IMR-90 (cell line): Measurements from ENCODE around the gene CUBN. TPM values are rescaled to one million over a fixed set of nuclear protein-coding genes. Genes with fewer than 3 reads are reported as not detected.

ENCODE experiments used
- ATAC-seq: fragments of 200-7000 bp; cut with Tn5 transposase; 2 replicates; pipeline ENCODE4 v1.9.1; 2020; ENCODE audit warnings: low read depth, mild to moderate bottlenecking, moderate library complexity
- BruUV-seq: library from RNA; stranded (reverse); fragments of 400-500 nt; replicated peaks from 2 replicates; lab custom pipeline; 2021; lab: Mats Ljungman, UMichigan
- CTCF ChIA-PET: fragments of 300-600 bp; formaldehyde crosslinking; extraction: SDS; loops from one replicate; lab custom pipeline; 2021; ENCODE audit warnings: antibody characterized with exemption; lab: Yijun Ruan, JAX
- POLR2A ChIA-PET: fragments of 300-600 bp; sonication (Branson Sonifier 250); formaldehyde crosslinking; loops from one replicate; lab custom pipeline; 2022; ENCODE audit warnings: antibody characterized with exemption; ENCODE audit not compliant: unreplicated experiment; lab: Charles Lee
- DNase-seq: peaks from one replicate; pipeline ENCODE4 v3.0.0; 2013
- H2AFZ ChIP-seq: replicated peaks from 2 replicates; pipeline ENCODE3; 2013; ENCODE audit warnings: low read length, mild to moderate bottlenecking; ENCODE audit not compliant: poor library complexity
- H2AK5ac ChIP-seq: 2 replicates; pipeline ENCODE4 v1.6.1; 2013; ENCODE audit warnings: low read depth, low read length, inconsistent platforms
- H2AK9ac ChIP-seq: replicated peaks from 2 replicates; pipeline ENCODE3; 2013; ENCODE audit warnings: mild to moderate bottlenecking, low read depth, low read length, moderate library complexity; ENCODE audit not compliant: poor library complexity
- H2BK120ac ChIP-seq: 2 replicates; pipeline ENCODE4 v1.6.1; 2013; ENCODE audit warnings: low read depth, low read length, inconsistent platforms
- H2BK15ac ChIP-seq: 3 replicates; pipeline ENCODE4 v1.6.1; 2013; ENCODE audit warnings: low read depth, low read length, inconsistent platforms
- H2BK20ac ChIP-seq: 2 replicates; pipeline ENCODE4 v1.6.1; 2013; ENCODE audit warnings: low read depth, mild to moderate bottlenecking, inconsistent platforms, low read length, moderate library complexity
- H2BK5ac ChIP-seq: 2 replicates; pipeline ENCODE4 v1.6.1; 2013; ENCODE audit warnings: mild to moderate bottlenecking, low read depth, low read length, inconsistent platforms; ENCODE audit not compliant: poor library complexity, severe bottlenecking
- H3K14ac ChIP-seq: replicated peaks from 2 replicates; pipeline ENCODE4 v1.6.1; 2013; ENCODE audit warnings: low read depth, low read length, inconsistent platforms
- H3K18ac ChIP-seq: 2 replicates; pipeline ENCODE4 v1.6.1; 2013; ENCODE audit warnings: low read depth, low read length, control low read depth
- H3K23ac ChIP-seq: 2 replicates; pipeline ENCODE4 v1.6.1; 2013; ENCODE audit warnings: low read depth, low read length, inconsistent platforms
- H3K27ac ChIP-seq: 2 replicates; pipeline ENCODE4 v1.5.1; 2013; ENCODE audit warnings: mild to moderate bottlenecking, control low read depth, low read length; ENCODE audit not compliant: insufficient read depth
- H3K27me3 ChIP-seq: 2 replicates; pipeline ENCODE4 v1.6.1; 2013; ENCODE audit warnings: low read length; ENCODE audit not compliant: control insufficient read depth, insufficient read depth
- H3K36me3 ChIP-seq: 2 replicates; pipeline ENCODE4 v1.6.1; 2013; ENCODE audit warnings: low read length, mixed read lengths; ENCODE audit not compliant: control insufficient read depth, insufficient read depth
- H3K4ac ChIP-seq: 2 replicates; pipeline ENCODE4 v1.6.1; 2013; ENCODE audit warnings: low read depth, low read length, inconsistent platforms
- H3K4me1 ChIP-seq: 2 replicates; pipeline ENCODE4 v1.6.1; 2013; ENCODE audit warnings: low read length, mixed read lengths; ENCODE audit not compliant: control insufficient read depth, insufficient read depth
- H3K4me2 ChIP-seq: 2 replicates; pipeline ENCODE4 v1.6.1; 2013; ENCODE audit warnings: low read depth, mild to moderate bottlenecking, control low read depth, low read length, moderate library complexity
- H3K4me3 ChIP-seq: 2 replicates; pipeline ENCODE4 v1.5.1; 2013; ENCODE audit warnings: low read depth, mild to moderate bottlenecking, control low read depth, low read length, moderate library complexity; ENCODE audit not compliant: insufficient read depth
- H3K56ac ChIP-seq: 2 replicates; pipeline ENCODE4 v1.6.1; 2013; ENCODE audit warnings: low read length, inconsistent platforms; ENCODE audit not compliant: insufficient read depth; ENCODE audit errors: extremely low read depth
- H3K79me1 ChIP-seq, 2 experiments: 2 replicates each; pipeline ENCODE4 v1.6.1; 2013; ENCODE audit warnings: low read length in 2 of 2, inconsistent platforms in 1 of 2, low read depth in 1 of 2
- H3K9ac ChIP-seq: 2 replicates; pipeline ENCODE4 v1.6.1; 2013; ENCODE audit warnings: low read depth, low read length, control low read depth
- H3K9me1 ChIP-seq: 2 replicates; pipeline ENCODE4 v1.6.1; 2013; ENCODE audit warnings: low read length, inconsistent platforms; ENCODE audit not compliant: insufficient read depth
- H3K9me3 ChIP-seq: 2 replicates; pipeline ENCODE4 v1.6.1; 2013; ENCODE audit warnings: low read length; ENCODE audit not compliant: control insufficient read depth, insufficient read depth
- H4K20me1 ChIP-seq: 2 replicates; pipeline ENCODE4 v1.6.1; 2013; ENCODE audit warnings: low read length, inconsistent platforms; ENCODE audit not compliant: insufficient read depth
- H4K5ac ChIP-seq: 2 replicates; pipeline ENCODE4 v1.6.1; 2013; ENCODE audit warnings: mild to moderate bottlenecking, low read depth, low read length, control low read depth
- H4K8ac ChIP-seq, 2 experiments: 2 replicates each; pipeline ENCODE4 v1.6.1; 2013; ENCODE audit warnings: low read depth in 2 of 2, low read length in 2 of 2, control low read depth in 1 of 2, inconsistent platforms in 1 of 2
- H4K91ac ChIP-seq: 2 replicates; pipeline ENCODE4 v1.6.1; 2013; ENCODE audit warnings: low read depth, low read length, inconsistent platforms; ENCODE audit not compliant: insufficient read depth
- CTCF ChIP-seq: conservative IDR thresholded peaks from 2 replicates; pipeline ENCODE4 v1.5.1; 2012; ENCODE audit warnings: mild to moderate bottlenecking, low read depth, low read length, improper control_type of control experiment
- ELK1 ChIP-seq: fragments of 150-350 bp; IDR thresholded peaks from 2 replicates; pipeline ENCODE4 v1.6.1; 2016; ENCODE audit warnings: low read depth, mild to moderate bottlenecking, low read length, moderate library complexity, borderline replicate concordance
- MXI1 ChIP-seq: IDR thresholded peaks from 2 replicates; pipeline ENCODE4 v1.6.1; 2012; ENCODE audit warnings: low read depth, mild to moderate bottlenecking, low read length, moderate library complexity, borderline replicate concordance
- NFE2L2 ChIP-seq: fragments of 150-350 bp; IDR thresholded peaks from 2 replicates; pipeline ENCODE4 v1.6.1; 2016; ENCODE audit warnings: low read depth, mild to moderate bottlenecking, low read length
- POLR2A ChIP-seq: IDR thresholded peaks from 2 replicates; pipeline ENCODE4 v1.6.1; 2012; ENCODE audit warnings: mild to moderate bottlenecking, low read depth, low read length
- SMC3 ChIP-seq: fragments of 150-350 bp; IDR thresholded peaks from 2 replicates; pipeline ENCODE4 v1.6.1; 2016; ENCODE audit warnings: low read depth, mild to moderate bottlenecking, antibody characterized with exemption, low read length, moderate library complexity
- WGBS, 2 experiments: methylation state at CpG; one replicate each; pipeline versions ENCODE4 v1.1.5 to v1.1.7; 2013; ENCODE audit warnings: missing lambda C conversion rate in 2 of 2; ENCODE audit not compliant: insufficient read length in 1 of 2; ENCODE audit errors: extremely low coverage in 2 of 2; 5-methylcytosine and 5-hydroxymethylcytosine counted together
- dilution Hi-C: fragments of 300-500 bp; cut with HindIII; formaldehyde crosslinking; loops from one replicate; pipeline ENCODE4 v1.14.3; 2018; ENCODE audit warnings: low sequenced_read_pairs; ENCODE audit not compliant: unreplicated experiment
- in situ Hi-C: fragments of 300-500 bp; cut with MboI; formaldehyde crosslinking; loops from 3 replicates; pipeline ENCODE4 v1.14.3; 2019; ENCODE audit warnings: low sequenced_read_pairs, inconsistent platforms, mixed read lengths
- intact Hi-C: fragments of 100-400 bp; cut with micrococcal nuclease; formaldehyde crosslinking; loops from 2 replicates; pipeline ENCODE4 v1.10.0; 2022
- polyA plus RNA-seq, 3 experiments: library from polyadenylated mRNA; depleted of rRNA; stranded (reverse); fragments of >200 nt; gene quantifications; 2 replicates each; pipeline ENCODE4 v1.2.3, GENCODE V29; 2012; ENCODE audit warnings: low replicate concordance in 1 of 3
- total RNA-seq: library from RNA; depleted of rRNA; stranded (reverse); fragments of >200 nt; gene quantifications from 2 replicates; pipeline ENCODE4 v1.2.3, GENCODE V29; 2012

Gene CUBN
- total and polyA plus RNA-seq, 2 of the 4 experiments (the other 2 are of a cell fraction): 0.19 to 0.54 TPM

GRCh38 chr10:16943295-16944285 is 186.0 kb downstream of the CUBN start:
- no peaks in the 10 kb centered on the region for H3K36me3 ChIP-seq
- H3K56ac ChIP-seq: no peak overlapping the region
- peak overlapping the region; percentile 45; the same call in 1 of the 2 replicates for H3K14ac ChIP-seq
- H4K8ac ChIP-seq: no peak overlapping the region
- intact Hi-C loops: no loop called here
- dilution Hi-C loops: no loop called here
- no peak overlapping the region for H2BK5ac ChIP-seq
- peaks cover 2% of the 10 kb centered on the region; the same call in 1 of the 2 replicates for H3K4me1 ChIP-seq
- H2AK5ac ChIP-seq: no peak overlapping the region
- H4K5ac ChIP-seq: peak overlapping the region; percentile 20; the same call in 1 of the 2 replicates
- no peak overlapping the region for H3K4me3 ChIP-seq
- in situ Hi-C loops: no loop called here
- no peaks in the 10 kb centered on the region for H3K27me3 ChIP-seq
- H2BK120ac ChIP-seq: 0 out of 2 replicates have a peak overlapping the region, but pooled peaks have one; percentile 29
- POLR2A ChIA-PET: no interaction called here
- WGBS, 2 experiments: no CpG with 5 or more reads among the region's 8 CpGs
- no peak overlapping the region; the same call in 1 of the 2 replicates for H2BK20ac ChIP-seq
- H3K9me3 ChIP-seq: no peaks in the 10 kb centered on the region
- no peak for TF ChIP-seq POLR2A
- TF ChIP-seq MXI1: no peak
- TF ChIP-seq NFE2L2: no peak
- no peak for TF ChIP-seq CTCF
- TF ChIP-seq SMC3: no peak
- no peak for TF ChIP-seq ELK1
- H2AFZ ChIP-seq: no peak overlapping the region
- peak overlapping the region; percentile 31 for H3K4ac ChIP-seq
- no peak overlapping the region for H3K4me2 ChIP-seq
- no peak overlapping the region for H4K91ac ChIP-seq
- no peak overlapping the region for H3K27ac ChIP-seq
- H3K23ac ChIP-seq: no peak overlapping the region; the same call in 1 of the 2 replicates
- no peak overlapping the region for H2AK9ac ChIP-seq
- no peak for DNase-seq
- H3K9me1 ChIP-seq: 0 out of 2 replicates have a peak, but pooled peaks cover 3% of the 10 kb centered on the region
- H3K79me1 ChIP-seq: no peaks in the 10 kb centered on the region
- peak overlapping the region; percentile 68; the same call in 1 of the 2 replicates for H3K18ac ChIP-seq
- CTCF ChIA-PET: no interaction called here
- H3K9ac ChIP-seq: no peak overlapping the region
- peak overlapping the region; percentile 82; the same call in 1 of the 3 replicates for H2BK15ac ChIP-seq
- ATAC-seq: no peak
- no TSS peak for BruUV-seq
- H4K20me1 ChIP-seq: no peaks in the 10 kb centered on the region
